NCI-H2171 (cell line): ENCODE results near the gene BCL6.

Experiments
- DNase-seq: peaks from one replicate; lab custom pipeline; 2025; lab: John Stamatoyannopoulos, UW

Gene BCL6

GRCh38 chr3:187738331-187739093 is 6.8 kb downstream of the BCL6 start:
- peak; percentile 60 for DNase-seq

GRCh38 chr3:187738071-187738330 is 7.3 kb downstream of the BCL6 start:
- DNase-seq: no peak

- DNase-seq: peak; percentile 23
Observed at GRCh38 chr3:187737368-187738070, 7.7 kb downstream of the BCL6 start.

- DNase-seq: no peak
Observed at GRCh38 chr3:187737006-187737367, 8.3 kb downstream of the BCL6 start.

GRCh38 chr3:187736418-187736871 is 8.8 kb downstream of the BCL6 start:
- no peak for DNase-seq

- no peak for DNase-seq
Observed at GRCh38 chr3:187735837-187736236, 9.4 kb downstream of the BCL6 start.

- DNase-seq: no peak
Observed at GRCh38 chr3:187735383-187735782, 9.9 kb downstream of the BCL6 start.

GRCh38 chr3:187734841-187735240 is 10.4 kb downstream of the BCL6 start:
- DNase-seq: no peak

- DNase-seq: no peak
Observed at GRCh38 chr3:187733371-187733770, 11.9 kb downstream of the BCL6 start.

- DNase-seq: no peak
Observed at GRCh38 chr3:187729598-187729997, 15.7 kb downstream of the BCL6 start.

- DNase-seq: no peak
Observed at GRCh38 chr3:187728940-187729583, 16.2 kb downstream of the BCL6 start.

GRCh38 chr3:187728248-187728647 is 17.0 kb downstream of the BCL6 start:
- DNase-seq: no peak

- no peak for DNase-seq
Observed at GRCh38 chr3:187726564-187726963, 18.7 kb downstream of the BCL6 start.

- DNase-seq: peak; percentile 57
Observed at GRCh38 chr3:187725653-187726370, 19.5 kb downstream of the BCL6 start.

- DNase-seq: no peak
Observed at GRCh38 chr3:187725224-187725623, 20.0 kb downstream of the BCL6 start.

GRCh38 chr3:187722206-187722612 is 23.1 kb downstream of the BCL6 start:
- no peak for DNase-seq

GRCh38 chr3:187721055-187721454 is 24.2 kb downstream of the BCL6 start:
- no peak for DNase-seq

- DNase-seq: no peak
Observed at GRCh38 chr3:187720337-187720670, 25.0 kb downstream of the BCL6 start.

- DNase-seq: no peak
Observed at GRCh38 chr3:187719628-187720336, 25.5 kb downstream of the BCL6 start.

- no peak for DNase-seq
Observed at GRCh38 chr3:187718802-187719201, 26.5 kb downstream of the BCL6 start.

- no peak for DNase-seq
Observed at GRCh38 chr3:187717572-187717971, 27.7 kb downstream of the BCL6 start.

- peak; percentile 32 for DNase-seq
Observed at GRCh38 chr3:187714404-187714979, 30.8 kb downstream of the BCL6 start.
